GM04504 (cell line): ENCODE results near the gene EPG5.
"Not testable (repeated sequence)": the region's sequence is repeated elsewhere in the genome, so short reads cannot be mapped to it uniquely, and the experiment has no call there.

Source experiments
- DNase-seq: peaks from one replicate; pipeline ENCODE4 v3.0.0-alpha.2; 2012; ENCODE audit warnings: low read depth

EPG5 gene

GRCh38 chr18:45976566-45976965, 9.4 kb upstream of the EPG5 start:
- DNase-seq: no peak

- no peak for DNase-seq
These were observed 7.0 kb upstream of the EPG5 start for GRCh38 chr18:45974088-45974536.

- DNase-seq: not testable (repeated sequence)
These were observed 2.2 kb downstream of the EPG5 start for GRCh38 chr18:45964913-45965312.

GRCh38 chr18:45962866-45963265, 4.3 kb downstream of the EPG5 start:
- no peak for DNase-seq

GRCh38 chr18:45962461-45962860, 4.7 kb downstream of the EPG5 start:
- DNase-seq: no peak

GRCh38 chr18:45959484-45959883, 7.6 kb downstream of the EPG5 start:
- DNase-seq: not testable (repeated sequence)

GRCh38 chr18:45958730-45959129, 8.4 kb downstream of the EPG5 start:
- DNase-seq: no peak

GRCh38 chr18:45958027-45958426, 9.1 kb downstream of the EPG5 start:
- no peak for DNase-seq

GRCh38 chr18:45957100-45957499, 10.0 kb downstream of the EPG5 start:
- no peak for DNase-seq

- DNase-seq: peak; percentile 71
These were observed 12.8 kb downstream of the EPG5 start for GRCh38 chr18:45954070-45954934.

- peak; percentile 66 for DNase-seq
These were observed 16.0 kb downstream of the EPG5 start for GRCh38 chr18:45951016-45951714.

- DNase-seq: no peak
These were observed 21.5 kb downstream of the EPG5 start for GRCh38 chr18:45945669-45946068.

- no peak for DNase-seq
These were observed 26.4 kb downstream of the EPG5 start for GRCh38 chr18:45940724-45941123.

- no peak for DNase-seq
These were observed 27.9 kb downstream of the EPG5 start for GRCh38 chr18:45939236-45939635.

GRCh38 chr18:45938488-45938935, 28.6 kb downstream of the EPG5 start:
- no peak for DNase-seq

GRCh38 chr18:45935591-45936335, 31.4 kb downstream of the EPG5 start:
- DNase-seq: no peak

- no peak for DNase-seq
These were observed 34.4 kb downstream of the EPG5 start for GRCh38 chr18:45932708-45933107.

- DNase-seq: no peak
These were observed 36.2 kb downstream of the EPG5 start for GRCh38 chr18:45930963-45931362.

GRCh38 chr18:45926691-45927090, 40.4 kb downstream of the EPG5 start:
- no peak for DNase-seq

GRCh38 chr18:45926085-45926484, 41.0 kb downstream of the EPG5 start:
- no peak for DNase-seq

GRCh38 chr18:45923138-45923537, 44.0 kb downstream of the EPG5 start:
- no peak for DNase-seq

- peak; percentile 86 for DNase-seq
These were observed 46.8 kb downstream of the EPG5 start for GRCh38 chr18:45920367-45920766.
